H1 (cell line): ENCODE measurements around the gene DCP1A.

Experiments used
- CHD1 ChIP-seq: IDR thresholded peaks from 2 replicates; pipeline ENCODE4 v1.6.1; 2012; ENCODE audit warnings: low read depth, low read length, improper control_type of control experiment
- CTCF ChIP-seq, 3 experiments: IDR thresholded peaks; 1 replicate in 2 of 3; 2 replicates in 1 of 3; pipeline versions ENCODE4 v1.5.1 to v1.6.1; 2011; ENCODE audit warnings: low read length in 3 of 3, mild to moderate bottlenecking in 3 of 3, inconsistent platforms in 2 of 3, low read depth in 1 of 3, moderate library complexity in 1 of 3; ENCODE audit not compliant: insufficient read depth in 1 of 3; ENCODE audit errors: control extremely low read depth in 1 of 3
- EGR1 ChIP-seq: IDR thresholded peaks from 2 replicates; pipeline ENCODE4 v1.6.1; 2011; ENCODE audit warnings: low read depth, low read length, borderline replicate concordance
- HDAC6 ChIP-seq: IDR thresholded peaks from one replicate; pipeline ENCODE4 v1.7.1; 2012; ENCODE audit warnings: low read depth, mild to moderate bottlenecking, inconsistent platforms, low read length, moderate library complexity
- POLR2A ChIP-seq, 2 experiments: IDR thresholded peaks; 1 replicate in 1 of 2; 2 replicates in 1 of 2; pipeline ENCODE4 v1.6.1; 2011; ENCODE audit warnings: low read depth in 2 of 2, low read length in 2 of 2, mild to moderate bottlenecking in 2 of 2; ENCODE audit errors: control extremely low read depth in 1 of 2
- USF2 ChIP-seq: IDR thresholded peaks from 2 replicates; pipeline ENCODE4 v1.6.1; 2011; ENCODE audit warnings: low read length, improper control_type of control experiment

- TF ChIP-seq CTCF (IDR thresholded peaks at IDR 0.05; ENCODE audit: control extremely low read depth in 1 of 3, insufficient read depth in 1 of 3, low read depth in 1 of 3, low read length in 3 of 3) (peak in 2 of 3 experiments; percentile 49 to 58; a peak in 3 of 4 replicates), EGR1 (no peak), CHD1 (no peak), USF2 (no peak), POLR2A (IDR thresholded peaks at IDR 0.05; ENCODE audit: control extremely low read depth in 1 of 2, low read depth in 2 of 2, low read length in 2 of 2) (no peak), HDAC6 (no peak)
Observed at GRCh38 chr3:53350652-53351051, 3.3 kb upstream of the DCP1A start.
